Tibial nerve (tissue), 4 donors: ENCODE data around the gene MMD. TPM values are rescaled to one million over a fixed set of nuclear protein-coding genes. Genes with fewer than 3 reads are reported as not detected.
A peak's percentile ranks its signal among the peaks of the same experiment; 100 is the strongest.

ENCODE experiments used
- DNase-seq, 2 donors: peaks; one replicate each; pipeline ENCODE4 v3.0.0-alpha.2; 2019; ENCODE audit warnings: low spot score in 2 of 2
- H3K27ac ChIP-seq, 4 donors: fragments of 200-600 bp; sonication (generic) in 3 of 4; one replicate each; pipeline ENCODE4 v1.5.1; 2017 to 2019; ENCODE audit warnings: mild to moderate bottlenecking in 1 of 4
- H3K27me3 ChIP-seq, 2 donors: fragments of 200-600 bp; sonication (generic) in 1 of 2; one replicate each; pipeline versions ENCODE4 v1.5.1 to v1.6.0; 2017 to 2019
- H3K36me3 ChIP-seq, 3 donors: fragments of 200-600 bp; sonication (generic); one replicate each; pipeline ENCODE4 v1.5.1; 2018 to 2019
- H3K4me1 ChIP-seq, 4 donors: fragments of 200-600 bp; sonication (generic) in 3 of 4; one replicate each; pipeline ENCODE4 v1.5.1; 2017 to 2019
- H3K4me3 ChIP-seq, 4 donors: fragments of 200-600 bp; sonication (generic) in 3 of 4; one replicate each; pipeline ENCODE4 v1.5.1; 2017 to 2019; ENCODE audit warnings: mild to moderate bottlenecking in 1 of 4, moderate library complexity in 1 of 4
- H3K9me3 ChIP-seq, 4 donors: fragments of 200-600 bp; sonication (generic) in 3 of 4; one replicate each; pipeline ENCODE4 v1.5.1; 2017 to 2019
- CTCF ChIP-seq, 5 experiments: fragments of 200-600 bp in 3 of 5; fragments of 450-650 bp in 2 of 5; sonication (generic) in 3 of 5; IDR thresholded peaks; one replicate each; pipeline ENCODE4 v1.5.1; 2016 to 2019; ENCODE audit warnings: antibody characterized with exemption in 5 of 5, mild to moderate bottlenecking in 3 of 5, moderate library complexity in 2 of 5
- EP300 ChIP-seq, 2 donors: sonication (generic); formaldehyde crosslinking; IDR thresholded peaks; one replicate each; pipeline ENCODE4 v1.6.1; 2017; ENCODE audit warnings: antibody characterized with exemption in 2 of 2, mild to moderate bottlenecking in 1 of 2
- POLR2A ChIP-seq, 2 donors: fragments of 450-650 bp; IDR thresholded peaks; one replicate each; pipeline ENCODE4 v1.6.1; 2017; ENCODE audit warnings: antibody characterized with exemption in 2 of 2, mild to moderate bottlenecking in 2 of 2, moderate library complexity in 2 of 2
- WGBS, 2 donors: methylation state at CpG; one replicate each; pipeline ENCODE4 v1.1.5; 2018; 5-methylcytosine and 5-hydroxymethylcytosine counted together
- total RNA-seq, 4 donors: library from RNA; depleted of rRNA; stranded (reverse); fragments of >200 nt; gene quantifications; one replicate each; pipeline ENCODE4 v1.1.0, GENCODE V29; 2016

The MMD gene
- total RNA-seq, 4 donors from 2014 or later: 16.1 to 60.9 (median 37.7) TPM

DNA sequence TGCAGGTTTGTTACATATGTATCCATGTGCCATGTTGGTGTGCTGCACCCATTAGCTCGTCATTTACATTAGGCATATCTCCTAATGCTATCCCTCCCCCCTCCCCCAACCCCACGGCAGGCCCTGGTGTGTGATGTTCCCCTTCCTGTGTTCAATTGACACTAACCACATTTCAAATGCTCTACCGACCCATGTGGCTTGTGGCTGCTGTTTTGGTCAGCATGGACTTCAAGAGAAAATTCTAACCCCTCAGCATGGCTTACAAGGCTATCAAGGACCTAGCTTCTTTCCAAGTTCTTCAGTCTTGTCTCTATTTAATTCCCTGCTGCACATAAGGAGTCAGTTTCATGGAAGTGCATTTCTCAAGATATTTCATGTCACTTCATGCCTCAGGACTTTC is 52.9 kb downstream of the MMD start:
- H3K4me1 ChIP-seq: no peaks in the 10 kb centered on the region
- peaks cover 0 to 15% (median 0%) of the 10 kb centered on the region in 4 donors for H3K9me3 ChIP-seq
- H3K4me3 ChIP-seq: no peak overlapping the region
- DNase-seq: no peak
- H3K27me3 ChIP-seq: no peaks in the 10 kb centered on the region
- no peaks in the 10 kb centered on the region for H3K36me3 ChIP-seq
- 64 to 68% methylated on average over 3 of the region's 3 CpGs for WGBS, 2 donors
- TF ChIP-seq EP300 (IDR thresholded peaks at IDR 0.05) (no peak), POLR2A (IDR thresholded peaks at IDR 0.05) (no peak), CTCF (IDR thresholded peaks at IDR 0.05) (no peak)
- no peak overlapping the region for H3K27ac ChIP-seq

DNA sequence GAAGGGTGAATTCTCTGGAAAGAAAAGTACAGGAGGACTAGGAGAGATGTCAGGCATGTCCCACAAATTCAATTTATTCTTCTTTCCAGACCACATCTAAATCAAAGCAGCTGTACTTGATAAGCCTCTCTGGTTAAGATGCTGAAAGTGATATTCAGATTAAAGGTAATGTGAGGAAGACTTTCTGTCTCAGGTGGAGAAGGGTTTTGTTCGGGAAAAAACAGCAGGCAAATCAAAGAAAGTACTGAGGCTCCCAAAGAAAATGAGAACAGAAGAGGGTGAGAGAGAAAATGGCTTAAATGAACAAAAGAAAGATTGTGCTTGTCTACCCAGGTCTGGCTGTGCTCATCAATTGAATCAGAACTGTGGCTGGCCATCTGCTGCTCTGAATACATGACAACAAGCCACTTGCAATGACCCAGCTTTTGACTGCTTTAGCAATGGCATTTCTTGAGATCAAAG is 55.6 kb downstream of the MMD start:
- no peak for DNase-seq
- Histone ChIP-seq H3K9me3 (peaks cover 0 to 7% (median 2%) of the 10 kb centered on the region in 4 donors), H3K4me1 (no peaks in the 10 kb centered on the region), H3K4me3 (no peak overlapping the region), H3K36me3 (no peaks in the 10 kb centered on the region), H3K27ac (no peak overlapping the region), H3K27me3 (no peaks in the 10 kb centered on the region)
- no peak for TF ChIP-seq EP300 (IDR thresholded peaks at IDR 0.05)
- 52 to 56% methylated on average over 1 of the region's 1 CpG for WGBS, 2 donors

DNA sequence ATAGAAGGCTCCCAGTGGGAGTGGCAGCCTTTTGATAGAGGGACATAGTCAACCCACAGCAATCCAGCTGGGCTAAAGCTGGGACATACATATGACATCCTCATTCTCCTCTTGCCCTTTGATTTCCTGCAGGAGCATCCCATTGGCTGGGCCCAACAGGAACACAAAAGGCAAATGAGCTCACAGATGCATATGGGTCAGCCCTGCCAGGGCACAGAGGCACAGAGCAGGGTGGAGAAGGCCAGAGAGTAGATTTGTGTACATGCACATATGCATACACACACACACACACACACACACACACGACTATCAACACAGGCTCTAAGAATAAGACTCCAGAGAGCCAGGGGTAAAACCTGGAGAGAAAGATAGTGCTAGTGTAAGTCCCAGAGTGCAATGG is 58.6 kb downstream of the MMD start:
- Histone ChIP-seq H3K27ac (no peak overlapping the region), H3K4me1 (no peaks in the 10 kb centered on the region), H3K9me3 (peaks cover 0 to 13% (median 3%) of the 10 kb centered on the region in 4 donors), H3K4me3 (no peak overlapping the region), H3K36me3 (no peaks in the 10 kb centered on the region), H3K27me3 (no peaks in the 10 kb centered on the region)
- WGBS, 2 donors: 56 to 88% methylated on average over 1 of the region's 1 CpG
- no peak for DNase-seq
- TF ChIP-seq CTCF (IDR thresholded peaks at IDR 0.05) (no peak), EP300 (IDR thresholded peaks at IDR 0.05) (no peak), POLR2A (IDR thresholded peaks at IDR 0.05) (no peak)

DNA sequence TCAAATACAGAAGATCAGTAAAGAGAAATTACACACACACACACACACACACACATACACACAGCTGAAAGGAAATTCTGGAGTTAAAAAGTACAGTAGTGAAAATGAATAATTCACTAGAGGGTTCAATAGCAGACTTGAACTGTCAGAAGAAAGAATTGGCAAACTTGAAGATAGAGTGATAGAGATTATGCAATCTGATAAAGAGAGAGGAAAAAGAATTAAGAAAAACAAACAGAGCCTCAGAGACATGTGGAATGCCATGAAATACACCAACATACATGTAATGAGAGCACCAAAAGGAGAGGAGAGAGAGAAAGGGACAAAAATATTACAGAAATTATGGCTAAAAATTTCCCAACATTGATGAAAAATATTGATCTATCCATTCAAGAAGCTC is 60.7 kb downstream of the MMD start:
- H3K27me3 ChIP-seq: no peaks in the 10 kb centered on the region
- H3K4me1 ChIP-seq: peaks cover 0 to 4% (median 0%) of the 10 kb centered on the region in 4 donors
- no peak for DNase-seq
- H3K4me3 ChIP-seq: no peak overlapping the region
- no peak for TF ChIP-seq EP300 (IDR thresholded peaks at IDR 0.05)
- no peak for TF ChIP-seq CTCF (IDR thresholded peaks at IDR 0.05)
- TF ChIP-seq POLR2A (IDR thresholded peaks at IDR 0.05): no peak
- H3K36me3 ChIP-seq: no peaks in the 10 kb centered on the region
- peaks cover 0 to 13% (median 3%) of the 10 kb centered on the region in 4 donors for H3K9me3 ChIP-seq
- H3K27ac ChIP-seq: no peak overlapping the region

DNA sequence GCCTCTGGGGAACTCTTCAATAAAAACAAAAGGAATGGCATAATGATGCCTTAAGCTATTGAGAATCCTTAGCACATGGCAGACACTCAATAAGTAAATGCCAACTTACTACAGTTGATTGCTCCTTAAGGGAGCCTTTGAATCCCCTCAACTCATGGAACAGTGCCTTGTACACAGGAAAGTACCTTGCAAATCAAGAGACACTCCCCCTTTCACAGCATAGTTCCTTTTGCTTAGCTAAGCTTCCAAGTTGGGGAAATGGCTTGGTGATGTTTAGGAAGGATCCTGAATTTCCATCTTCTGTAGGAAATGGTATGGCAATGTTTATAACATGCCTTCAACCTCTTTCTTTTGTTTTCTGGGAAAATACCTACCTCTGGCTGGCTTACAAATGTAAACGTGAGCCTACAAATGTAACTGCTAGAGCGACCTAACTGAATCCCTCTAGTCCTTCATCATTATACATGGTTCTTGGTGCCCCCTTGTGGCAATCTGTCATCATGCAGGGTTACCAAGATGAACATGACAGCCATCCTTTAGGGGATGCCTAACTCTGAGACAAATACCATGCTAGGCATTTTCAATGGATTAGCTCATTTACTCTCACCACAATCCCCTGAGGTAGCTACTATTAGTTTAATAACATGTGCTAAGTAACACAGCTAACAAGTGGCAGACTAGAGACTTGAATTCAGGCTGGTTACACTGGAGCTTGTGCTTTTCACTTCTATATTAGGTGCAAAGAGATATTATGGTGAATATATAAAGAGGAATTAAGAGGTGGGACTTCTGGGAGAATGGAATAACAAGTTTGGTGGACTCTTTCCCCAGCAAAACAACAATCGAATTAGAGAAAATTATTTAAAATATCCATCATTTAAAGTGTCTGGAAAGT is 65.0 kb downstream of the MMD start:
- no peak overlapping the region for H3K27ac ChIP-seq
- peak; percentile 69 to 91 for DNase-seq
- H3K27me3 ChIP-seq: no peaks in the 10 kb centered on the region
- H3K9me3 ChIP-seq: peaks cover 0 to 13% (median 3%) of the 10 kb centered on the region in 4 donors
- peaks cover 0 to 4% (median 0%) of the 10 kb centered on the region in 4 donors for H3K4me1 ChIP-seq
- H3K36me3 ChIP-seq: no peaks in the 10 kb centered on the region
- no peak overlapping the region for H3K4me3 ChIP-seq
- TF ChIP-seq CTCF (IDR thresholded peaks at IDR 0.05): peak; percentile 56 to 79 (median 65)
- no peak for TF ChIP-seq POLR2A (IDR thresholded peaks at IDR 0.05)
- 34 to 35% methylated on average over 3 of the region's 3 CpGs for WGBS, 2 donors
